Testis (tissue), 2 donors: ENCODE results near the gene RABEPK.

ENCODE experiments used
- CTCF ChIP-seq, 3 experiments: fragments of 450-650 bp in 2 of 3; fragments of 200-600 bp in 1 of 3; sonication (generic) in 1 of 3; IDR thresholded peaks; one replicate each; pipeline ENCODE4 v1.5.1; 2016 to 2019; ENCODE audit warnings: antibody characterized with exemption in 3 of 3, mild to moderate bottlenecking in 2 of 3, moderate library complexity in 1 of 3
- POLR2A ChIP-seq: fragments of 450-650 bp; IDR thresholded peaks from one replicate; pipeline ENCODE4 v1.6.1; 2017; ENCODE audit warnings: antibody characterized with exemption, mild to moderate bottlenecking, moderate library complexity

- no peak for TF ChIP-seq CTCF (IDR thresholded peaks at IDR 0.05)
- TF ChIP-seq POLR2A, result no peak
These were observed 53.9 kb downstream of the RABEPK start for GRCh38 chr9:125254231-125254630.
